ENCODE data around the gene KRTAP5-11.
A peak's percentile ranks its signal among the peaks of the same experiment; 100 is the strongest.
"Not testable (repeated sequence)": the region's sequence is repeated elsewhere in the genome, so short reads cannot be mapped to it uniquely, and the experiment has no call there.

KRTAP5-11 gene

DNA sequence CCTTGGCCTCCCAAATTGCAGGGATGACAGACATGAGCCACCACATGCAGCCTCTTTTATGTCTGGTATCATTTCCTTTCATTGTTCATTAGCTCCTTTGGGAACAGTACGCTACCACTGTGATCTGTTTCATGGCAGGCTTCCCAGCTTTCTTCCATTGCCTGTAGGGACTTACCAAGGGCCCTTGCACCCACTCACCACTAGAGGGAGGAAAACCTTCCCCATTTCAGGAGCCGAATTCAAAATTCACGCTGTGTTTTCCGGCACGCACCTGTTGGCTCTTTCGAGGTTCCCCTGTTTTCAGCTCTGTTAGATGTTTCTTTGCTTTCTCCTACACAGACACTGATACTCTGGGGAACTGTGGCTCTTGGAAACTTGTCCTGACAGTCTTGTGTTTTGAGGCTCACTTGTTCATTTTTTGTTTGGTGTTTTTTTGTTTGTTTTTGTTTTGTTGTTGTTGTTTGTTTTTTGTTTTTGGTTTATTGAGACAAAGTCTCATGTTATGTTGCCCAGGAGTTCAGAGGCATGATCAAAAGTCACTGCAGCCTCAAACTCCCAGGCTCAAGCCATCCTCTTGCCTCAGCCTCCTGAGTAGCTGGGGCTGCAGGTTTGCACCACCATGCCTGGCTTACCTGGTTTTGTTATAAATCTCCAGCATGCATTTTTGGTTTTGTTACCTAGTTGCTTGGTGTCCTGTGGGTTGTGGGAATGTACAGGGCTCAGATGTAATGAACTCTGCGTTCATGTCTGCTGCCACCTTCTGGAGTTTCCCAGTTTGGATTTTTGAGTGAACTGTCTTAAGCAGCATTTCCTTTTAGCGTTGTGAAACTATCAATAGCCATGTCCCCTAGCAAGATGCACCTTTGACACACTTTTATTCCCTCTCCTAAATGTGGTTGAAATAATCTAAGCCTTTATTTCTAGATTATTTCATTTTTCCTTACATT, 2.3 kb downstream of the KRTAP5-11 start:
- DNase-seq = peak; percentile 76

DNA sequence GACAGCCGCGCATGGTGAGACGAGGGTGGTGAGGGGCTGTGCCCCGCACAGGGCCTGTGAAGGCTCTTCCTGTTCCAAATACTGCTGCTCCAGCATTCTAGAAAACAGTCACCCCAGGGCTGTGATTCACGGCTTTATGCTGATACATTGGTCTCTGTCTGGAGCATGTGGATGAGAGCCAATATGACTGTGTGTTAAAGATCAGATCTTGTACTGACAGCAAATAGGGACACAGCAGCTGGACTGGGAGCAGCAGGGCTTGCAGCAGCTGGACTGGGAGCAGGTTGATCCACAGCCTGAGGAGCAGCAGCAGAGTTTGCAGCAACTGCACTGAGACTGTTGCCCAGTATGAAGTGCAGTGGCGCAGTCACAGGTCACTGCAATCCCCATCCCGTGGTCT, 3.2 kb downstream of the KRTAP5-11 start:
- DNase-seq = not testable (repeated sequence)

DNA sequence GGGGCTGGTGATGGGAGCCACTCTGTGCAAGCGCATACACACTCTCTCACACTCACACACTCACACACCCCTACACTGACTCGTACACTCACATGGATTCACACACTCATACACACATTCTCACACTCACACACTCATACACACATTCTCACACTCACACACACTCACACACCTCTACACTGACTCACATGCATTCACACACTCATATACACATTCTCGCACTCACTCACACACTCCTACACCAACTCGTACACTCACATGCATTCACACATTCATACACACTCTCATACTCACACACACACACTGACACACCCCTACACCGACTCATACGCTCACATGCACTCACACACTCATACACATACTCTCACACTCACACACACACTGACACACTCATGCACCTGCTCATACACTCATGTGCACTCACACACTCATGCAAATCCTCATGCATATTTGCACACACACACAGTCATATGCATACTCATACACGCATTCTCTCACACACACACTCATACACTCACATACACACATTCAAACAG, 5.1 kb downstream of the KRTAP5-11 start:
- no peak for DNase-seq

DNA sequence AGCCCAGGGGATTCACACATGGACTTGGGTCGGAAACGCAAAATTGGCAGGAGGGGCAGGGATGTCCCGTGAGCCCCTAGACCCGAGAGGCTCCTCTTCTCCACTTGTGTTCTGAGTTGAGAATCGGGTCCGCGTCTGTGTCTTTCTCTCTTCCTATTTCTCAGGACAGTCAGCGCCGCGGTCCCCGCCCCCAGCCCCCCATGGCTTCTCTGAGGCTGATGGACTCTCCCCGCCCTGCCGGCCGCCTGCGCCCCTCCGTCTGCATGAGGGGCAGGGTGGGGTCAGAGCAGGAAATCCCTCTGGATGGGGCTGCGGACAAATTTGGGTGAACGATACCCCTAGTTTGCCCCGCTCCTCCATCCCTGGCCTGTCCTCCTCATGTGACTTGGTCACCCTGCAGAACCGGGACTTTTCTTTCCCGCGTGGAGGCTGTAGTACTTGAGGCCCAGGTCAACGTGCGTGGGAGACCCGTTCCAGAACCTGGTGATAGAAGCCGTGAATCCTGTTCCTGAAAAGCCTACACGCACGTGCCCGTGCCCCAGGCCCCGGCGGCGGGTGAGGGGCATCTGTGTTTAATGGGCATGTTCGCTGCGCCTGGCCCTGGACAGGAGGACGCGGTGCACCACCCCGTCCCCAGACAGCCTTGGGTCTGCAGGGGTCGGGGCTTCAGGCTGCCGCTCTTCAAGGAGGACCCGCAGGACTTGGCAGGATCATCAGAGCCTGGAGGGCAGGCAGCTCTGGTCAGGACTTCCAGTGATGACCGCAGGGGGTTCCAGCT, 5.8 kb downstream of the KRTAP5-11 start:
- DNase-seq = not testable (repeated sequence)

DNA sequence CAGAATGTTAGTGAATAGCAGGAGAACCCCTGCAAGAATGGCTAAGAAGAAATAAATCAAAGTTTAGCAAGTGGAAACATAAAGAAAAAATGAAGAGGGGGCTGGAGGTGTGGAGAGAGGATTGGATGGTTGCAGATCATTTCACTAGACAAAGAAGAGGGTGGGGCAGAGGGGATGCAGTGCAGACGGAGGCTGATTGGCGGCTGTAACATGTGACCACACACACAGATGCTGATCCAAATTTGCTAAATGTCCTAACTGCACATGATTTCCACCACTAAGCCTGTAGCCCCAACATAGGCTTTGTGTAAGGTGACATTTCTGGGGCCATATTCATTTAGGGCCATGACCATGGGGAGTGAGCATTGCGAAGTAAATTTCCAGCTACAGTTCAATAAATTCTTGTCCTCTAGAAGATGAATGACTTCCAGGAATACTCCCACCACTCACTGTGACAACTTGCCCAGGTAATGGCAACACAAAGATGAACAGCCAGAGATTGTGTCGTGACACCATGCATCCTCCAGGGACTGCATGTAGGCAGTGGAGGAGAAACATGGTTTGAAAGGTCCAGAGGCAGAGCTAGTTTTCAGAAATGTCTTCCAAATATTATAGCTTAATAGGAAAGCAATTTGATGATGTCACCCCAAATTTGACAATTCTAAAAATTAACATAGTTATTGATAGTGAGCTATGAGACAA, 6.8 kb downstream of the KRTAP5-11 start:
- DNase-seq = no peak

DNA sequence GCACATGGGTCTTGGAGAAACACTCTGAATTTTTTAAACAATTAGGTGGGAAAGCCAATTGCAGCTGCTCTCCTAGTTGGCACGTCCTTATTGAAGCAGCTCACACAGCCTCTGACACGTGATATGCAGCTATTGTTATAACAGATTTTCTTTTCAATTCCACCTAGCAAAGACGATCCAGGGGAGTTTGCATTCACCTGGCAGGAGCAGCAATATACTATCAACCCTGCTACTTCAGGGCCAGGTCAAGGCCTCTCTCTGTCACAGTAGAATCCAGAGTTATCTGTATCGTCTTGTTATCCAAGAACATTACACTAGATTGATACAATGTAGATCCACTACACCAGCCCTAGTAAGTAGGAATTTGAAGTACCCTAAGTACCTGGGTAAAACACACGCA, 8.3 kb downstream of the KRTAP5-11 start:
- no peak for DNase-seq

DNA sequence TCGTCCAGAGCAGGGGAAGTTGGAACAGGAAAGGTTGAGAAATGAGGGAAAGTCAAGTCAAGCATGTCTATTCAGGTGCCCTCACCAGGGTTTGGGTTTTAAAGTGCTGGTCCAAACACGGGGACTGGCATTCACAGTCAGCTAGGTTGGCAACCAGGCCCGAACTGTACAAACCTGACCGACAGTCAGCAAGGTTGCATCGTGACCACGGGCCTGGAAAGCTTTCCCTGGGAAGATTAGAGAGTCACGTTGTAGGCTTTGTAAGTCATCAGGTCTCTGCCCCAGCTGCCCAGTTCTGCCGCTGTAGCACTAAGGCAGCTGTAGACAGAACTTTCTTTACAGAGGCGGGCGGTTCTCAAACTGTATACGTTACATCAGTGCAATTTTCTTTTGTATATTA, 9.9 kb downstream of the KRTAP5-11 start:
- DNase-seq = no peak

DNA sequence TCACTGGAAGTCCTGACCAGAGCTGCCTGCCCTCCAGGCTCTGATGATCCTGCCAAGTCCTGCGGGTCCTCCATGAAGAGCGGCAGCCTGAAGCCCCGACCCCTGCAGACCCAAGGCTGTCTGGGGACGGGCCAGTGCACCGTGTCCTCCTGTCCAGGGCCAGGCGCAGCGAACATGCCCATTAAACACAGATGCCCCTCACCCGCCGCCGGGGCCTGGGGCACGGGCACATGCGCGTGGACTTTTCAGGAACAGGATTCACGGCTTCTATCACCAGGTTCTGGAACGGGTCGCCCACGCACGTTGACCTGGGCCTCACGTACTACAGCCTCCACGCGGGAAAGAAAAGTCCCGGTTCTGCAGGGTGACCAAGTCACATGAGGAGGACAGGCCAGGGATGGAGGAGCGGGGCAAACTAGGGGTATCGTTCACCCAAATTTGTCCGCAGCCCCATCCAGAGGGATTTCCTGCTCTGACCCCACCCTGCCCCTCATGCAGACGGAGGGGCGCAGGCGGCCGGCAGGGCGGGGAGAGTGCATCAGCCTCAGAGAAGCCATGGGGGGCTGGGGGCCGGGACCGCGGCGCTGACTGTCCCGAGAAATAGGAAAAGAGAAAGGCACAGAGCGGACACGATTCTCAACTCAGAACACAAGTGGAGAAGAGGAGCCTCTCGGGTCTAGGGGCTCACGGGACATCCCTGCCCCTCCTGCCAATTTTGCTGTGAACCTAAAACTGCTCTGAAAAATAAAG, 11.4 kb downstream of the KRTAP5-11 start:
- not testable (repeated sequence) for DNase-seq

DNA sequence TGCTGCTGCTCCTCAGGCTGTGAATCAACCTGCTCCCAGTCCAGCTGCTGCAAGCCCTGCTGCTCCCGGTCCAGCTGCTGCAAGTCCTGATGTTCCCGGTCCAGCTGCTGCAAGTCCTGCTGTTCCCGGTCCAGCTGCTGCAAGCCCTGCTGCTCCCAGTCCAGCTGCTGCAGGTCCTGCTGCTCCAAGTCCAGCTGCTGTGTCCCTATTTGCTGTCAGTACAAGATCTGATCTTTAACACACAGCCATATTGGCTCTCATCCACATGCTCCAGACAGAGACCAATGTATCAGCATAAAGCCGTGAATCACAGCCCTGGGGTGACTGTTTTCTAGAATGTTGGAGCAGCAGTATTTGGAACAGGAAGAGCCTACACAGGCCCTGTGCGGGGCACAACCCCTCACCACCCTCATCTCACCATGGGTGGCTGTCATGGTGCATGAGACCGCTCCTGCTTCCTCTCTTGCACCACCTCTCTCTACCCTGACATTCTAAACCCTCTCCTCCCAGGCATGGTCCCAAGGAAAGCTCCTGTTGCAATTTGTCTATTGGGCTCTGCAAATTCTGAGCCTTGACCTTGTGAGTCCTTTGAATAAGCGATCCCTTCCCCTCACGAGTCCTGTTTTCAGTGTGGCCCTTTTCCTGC, 13.8 kb downstream of the KRTAP5-11 start:
- no peak for DNase-seq

DNA sequence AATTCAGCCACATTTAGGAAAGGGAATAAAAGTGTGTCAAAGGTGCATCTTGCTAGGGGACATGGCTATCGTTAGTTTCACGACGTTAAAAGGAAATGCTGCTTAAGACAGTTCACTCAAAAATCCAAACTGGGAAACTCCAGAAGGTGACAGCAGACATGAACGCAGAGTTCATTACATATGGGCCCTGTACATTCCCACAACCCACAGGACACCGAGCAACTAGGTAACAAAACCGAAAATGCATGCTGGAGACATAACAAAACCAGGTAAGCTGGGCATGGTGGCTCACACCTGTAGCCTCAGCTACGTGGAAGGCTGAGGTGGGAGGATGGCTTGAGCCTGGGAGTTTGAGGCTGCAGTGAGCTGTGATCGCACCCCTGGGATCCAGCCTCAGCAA, 15.0 kb downstream of the KRTAP5-11 start:
- not testable (repeated sequence) for DNase-seq

DNA sequence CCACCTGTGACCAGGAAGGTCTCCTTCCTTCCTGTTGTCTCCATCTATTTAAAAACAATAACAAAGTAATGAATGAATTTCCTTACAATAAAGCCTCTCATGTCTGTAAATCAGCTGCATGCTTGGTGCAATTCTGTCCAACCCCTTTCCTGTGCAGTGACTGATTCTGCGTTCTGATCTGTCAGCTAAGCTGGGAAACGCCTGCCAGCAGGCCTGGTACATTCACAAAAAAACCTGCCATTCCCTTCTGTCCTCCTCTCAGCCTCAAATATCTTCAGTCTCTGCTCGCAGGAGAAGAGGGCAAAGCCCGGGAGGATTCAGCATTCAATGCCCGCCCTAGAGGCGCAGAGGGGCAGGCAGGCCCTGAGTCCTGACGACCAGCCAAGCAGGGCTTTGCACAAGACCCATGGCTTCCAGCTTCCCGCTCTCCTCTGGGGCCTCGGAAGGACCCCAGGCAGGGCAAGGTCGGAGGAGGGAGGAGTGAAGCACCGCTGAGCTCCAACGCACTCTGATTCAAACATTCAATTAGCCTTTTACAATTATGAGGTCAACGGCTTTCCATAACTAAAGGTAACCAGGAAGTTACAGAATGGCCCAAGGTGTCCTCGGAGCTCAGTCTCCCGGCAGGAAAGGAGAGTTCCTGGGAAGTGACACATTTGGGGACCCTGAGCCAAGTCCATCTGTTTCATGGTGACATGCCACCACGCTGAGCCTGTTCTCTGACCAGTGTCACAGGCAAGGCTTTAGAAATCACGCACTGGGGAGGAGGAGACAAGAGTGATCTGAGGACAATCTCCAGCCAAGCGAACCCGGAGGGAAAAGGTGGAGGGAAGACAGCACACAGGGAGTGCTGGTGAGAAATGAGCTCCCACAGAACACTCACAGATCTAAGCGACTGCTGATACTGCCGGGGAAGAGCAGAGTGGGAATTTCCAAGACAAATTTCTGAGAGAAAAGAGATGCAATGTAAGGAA, 15.8 kb downstream of the KRTAP5-11 start:
- not testable (repeated sequence) for DNase-seq

DNA sequence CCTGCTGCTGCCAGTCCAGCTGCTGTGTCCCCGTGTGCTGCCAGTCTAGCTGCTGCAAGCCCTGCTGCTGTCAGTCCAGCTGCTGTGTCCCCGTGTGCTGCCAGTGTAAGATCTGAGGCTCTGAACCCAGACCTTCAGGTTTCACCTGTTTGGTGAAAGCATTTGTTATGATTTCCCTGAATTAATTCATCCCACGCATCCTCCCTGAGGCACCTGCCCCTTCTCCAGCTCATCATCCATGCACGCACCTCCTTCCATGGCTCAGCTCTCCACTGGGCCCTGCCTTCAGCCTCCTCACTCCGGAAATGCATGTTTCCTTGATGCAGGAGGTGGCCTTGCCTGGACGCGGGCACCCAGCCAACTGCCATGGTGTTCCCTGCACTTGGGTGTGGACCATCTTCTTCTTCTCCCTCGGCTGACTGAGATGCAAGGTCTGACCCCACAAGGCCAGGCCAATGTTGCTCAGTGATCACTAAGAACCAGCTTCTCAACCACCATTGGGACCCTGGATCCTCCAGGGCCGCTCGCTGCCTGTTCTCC, 16.5 kb downstream of the KRTAP5-11 start:
- no peak for DNase-seq

DNA sequence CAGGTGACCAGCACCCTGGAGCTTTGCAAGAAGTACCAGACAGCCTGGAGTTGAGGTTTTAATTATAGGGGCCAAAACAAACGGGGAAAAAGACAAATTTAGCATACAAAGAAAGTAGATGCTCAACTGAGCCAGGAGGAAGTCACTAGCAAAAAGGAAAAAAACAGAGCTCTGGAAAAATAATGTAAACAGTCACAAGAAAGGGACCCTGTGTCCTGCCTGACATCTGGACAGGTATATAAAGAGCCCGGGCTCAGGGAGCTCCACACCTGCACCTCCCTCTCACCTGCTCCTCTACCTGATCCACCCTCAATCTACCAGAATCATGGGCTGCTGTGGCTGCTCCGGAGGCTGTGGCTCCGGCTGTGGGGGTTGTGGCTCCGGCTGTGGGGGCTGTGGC, 17.4 kb downstream of the KRTAP5-11 start, which contains the start of gene KRTAP5-10:
Gene KRTAP5-10 (plus strand): TSS at position 301 of the 400 bp plus-strand sequence. CDS start 25 bp downstream, at position 326.
- DNase-seq = no peak

DNA sequence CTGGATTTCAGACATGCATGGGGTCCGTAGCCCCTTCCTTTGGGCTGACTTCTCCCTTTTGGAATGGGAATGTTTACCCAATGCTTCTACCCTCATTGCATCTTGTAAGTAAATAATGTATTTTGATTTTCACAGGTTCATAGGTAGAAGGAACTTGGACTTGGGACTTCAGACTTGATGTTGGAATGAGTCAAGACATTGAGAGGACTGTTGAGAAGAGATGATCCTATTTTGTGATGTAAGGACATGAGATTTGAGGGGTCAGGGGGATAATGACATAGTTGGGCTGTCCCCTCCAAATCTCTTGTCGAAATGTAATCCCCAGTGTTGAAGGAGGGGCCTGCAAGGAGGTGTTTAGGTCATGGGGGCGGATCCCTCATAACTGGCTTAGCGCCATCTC, 18.2 kb downstream of the KRTAP5-11 start:
- no peak for DNase-seq

DNA sequence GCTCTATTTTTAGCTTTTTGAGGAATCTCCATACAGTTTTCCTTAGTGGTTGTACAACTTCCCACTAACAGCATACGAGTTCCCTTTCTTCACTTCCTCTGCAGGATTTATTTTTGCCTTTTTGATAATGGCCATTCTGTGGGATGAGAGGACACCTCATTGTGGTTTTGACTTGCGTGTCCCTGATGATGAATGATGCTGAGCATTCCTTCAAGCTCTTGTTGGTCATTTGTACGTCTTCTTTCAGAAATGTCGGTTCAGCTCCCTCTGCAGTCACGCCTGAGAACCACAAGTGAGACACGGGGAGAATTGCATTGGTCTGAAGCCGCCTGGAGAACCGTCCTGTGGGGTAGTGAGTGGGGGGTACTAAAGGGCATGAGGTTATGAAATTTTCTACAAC, 19.3 kb downstream of the KRTAP5-11 start:
- DNase-seq = peak; percentile 49

DNA sequence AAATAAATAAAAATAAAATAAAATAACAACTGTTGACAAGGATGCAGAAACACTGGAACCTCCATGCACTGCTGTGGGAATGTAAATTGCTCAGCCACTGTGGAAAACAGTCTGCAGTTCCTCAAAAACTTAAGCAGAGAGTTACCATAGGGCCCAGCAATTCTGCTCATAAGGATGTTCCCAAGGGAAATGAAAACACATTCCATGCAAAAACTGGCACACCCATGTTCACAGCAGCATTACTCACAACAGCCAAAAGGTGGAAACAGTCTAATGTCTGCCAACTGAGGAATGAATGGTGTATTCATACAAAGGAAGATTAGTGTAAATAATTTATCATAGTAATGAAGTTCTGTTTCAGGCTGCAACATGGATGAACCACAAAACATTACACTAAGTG, 20.6 kb downstream of the KRTAP5-11 start:
- peak; percentile 7 for DNase-seq

DNA sequence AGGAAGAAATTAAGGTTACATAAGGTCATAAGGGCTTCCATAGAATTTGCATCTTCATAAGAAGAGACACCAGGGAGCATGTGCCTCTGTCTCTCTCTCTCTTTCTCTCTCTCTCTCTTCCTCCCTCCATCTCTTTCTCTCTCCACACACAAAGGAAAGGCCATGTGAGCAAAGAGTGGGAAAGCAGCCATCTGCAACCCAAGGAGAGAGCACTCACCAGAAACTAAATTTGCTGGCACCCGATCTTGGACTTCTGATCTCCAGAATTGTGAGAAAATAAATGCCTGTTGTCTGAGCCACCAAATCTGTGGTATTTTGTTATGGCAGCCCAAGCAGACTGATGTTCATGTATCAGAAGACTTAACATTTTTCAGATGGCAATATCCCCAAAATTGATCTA, 23.7 kb downstream of the KRTAP5-11 start:
- no peak for DNase-seq

DNA sequence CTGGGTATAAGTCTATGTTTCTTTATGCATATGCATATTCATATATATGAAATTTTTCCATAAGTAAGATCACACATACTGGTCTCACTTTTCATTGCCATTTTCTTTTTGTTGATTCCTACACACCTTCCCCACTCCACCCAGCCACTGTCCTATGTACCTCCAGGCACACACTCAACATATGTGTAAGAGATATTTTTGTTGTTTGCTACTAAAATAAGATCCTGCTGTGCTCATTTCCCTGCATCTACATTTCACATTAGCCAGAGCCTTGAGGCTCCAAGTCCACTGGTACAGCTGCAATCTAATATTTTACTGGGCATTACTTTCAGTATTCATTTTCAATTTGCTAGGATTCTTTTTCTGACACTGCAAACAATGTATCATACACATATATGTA, 25.4 kb downstream of the KRTAP5-11 start:
- no peak for DNase-seq

DNA sequence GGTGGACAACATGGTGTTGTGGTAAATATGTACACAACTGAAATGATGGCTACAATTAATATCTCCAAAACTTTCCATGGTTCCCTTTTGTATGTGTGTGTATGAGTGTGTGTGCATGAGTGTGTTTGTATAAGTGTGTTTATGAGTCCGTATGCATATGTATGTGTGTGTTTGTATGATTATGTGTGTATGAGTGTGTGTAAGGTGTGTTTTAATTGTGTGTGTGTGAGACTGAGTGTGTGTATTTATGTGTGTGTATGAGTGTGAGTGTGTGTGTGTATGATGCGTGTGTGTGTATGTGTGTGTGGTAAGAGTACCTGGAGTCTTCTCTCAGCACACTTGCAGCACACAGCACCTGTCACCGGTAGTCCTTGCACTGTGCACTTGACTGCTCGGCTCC, 26.7 kb downstream of the KRTAP5-11 start:
- DNase-seq = no peak

DNA sequence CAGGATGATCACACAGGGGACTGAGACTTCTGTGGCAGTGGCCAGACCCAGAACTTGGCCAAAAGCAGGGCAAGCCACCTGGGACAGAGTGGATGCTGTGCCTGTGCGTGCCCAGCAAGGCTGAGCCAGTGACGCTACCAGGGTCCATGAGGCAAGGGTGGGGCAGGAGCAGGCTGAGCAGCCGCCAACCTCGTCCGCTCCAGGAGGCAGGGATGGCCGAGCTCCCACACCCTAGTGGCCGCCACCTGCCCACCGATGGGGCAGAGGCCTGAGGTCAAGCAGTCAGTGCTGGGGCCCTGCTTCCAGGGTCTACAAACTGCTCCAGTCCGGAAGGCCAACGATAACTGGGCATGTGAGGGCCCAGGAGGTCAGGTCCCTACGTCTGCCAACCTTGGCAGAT, 27.2 kb downstream of the KRTAP5-11 start:
- DNase-seq = no peak
